Measurements from ENCODE around the gene NFKBIL1.

DNA sequence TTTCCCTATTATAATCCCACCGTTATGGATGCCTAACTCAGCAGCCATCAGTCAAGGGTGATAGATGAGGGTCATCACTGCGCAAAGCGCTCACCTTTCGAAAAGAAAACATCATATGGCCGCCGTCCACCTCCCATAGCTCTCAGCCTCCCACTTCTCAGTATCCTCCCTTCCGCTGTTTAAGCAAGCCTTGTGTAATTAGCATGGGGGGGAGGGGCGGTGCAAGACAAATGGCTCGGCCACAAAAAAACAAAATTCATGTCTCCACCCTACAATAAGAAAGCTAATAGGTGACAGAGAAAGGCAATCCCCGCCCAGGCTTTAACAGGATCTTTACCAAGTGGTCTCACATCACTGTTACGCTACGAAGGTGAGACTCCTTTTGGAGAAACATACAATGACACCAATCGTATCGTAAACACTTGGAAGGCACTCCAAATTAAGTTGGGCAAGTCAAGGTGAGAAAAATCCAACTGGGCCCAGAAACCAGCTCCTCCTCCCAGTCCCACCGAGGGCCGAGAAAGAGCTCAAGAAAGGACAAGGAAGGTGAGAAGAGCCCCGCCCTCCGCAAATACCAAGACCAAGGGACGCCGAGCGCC lies 6.2 kb upstream of the NFKBIL1 start:
- TF ChIP-seq, protein P1, sequence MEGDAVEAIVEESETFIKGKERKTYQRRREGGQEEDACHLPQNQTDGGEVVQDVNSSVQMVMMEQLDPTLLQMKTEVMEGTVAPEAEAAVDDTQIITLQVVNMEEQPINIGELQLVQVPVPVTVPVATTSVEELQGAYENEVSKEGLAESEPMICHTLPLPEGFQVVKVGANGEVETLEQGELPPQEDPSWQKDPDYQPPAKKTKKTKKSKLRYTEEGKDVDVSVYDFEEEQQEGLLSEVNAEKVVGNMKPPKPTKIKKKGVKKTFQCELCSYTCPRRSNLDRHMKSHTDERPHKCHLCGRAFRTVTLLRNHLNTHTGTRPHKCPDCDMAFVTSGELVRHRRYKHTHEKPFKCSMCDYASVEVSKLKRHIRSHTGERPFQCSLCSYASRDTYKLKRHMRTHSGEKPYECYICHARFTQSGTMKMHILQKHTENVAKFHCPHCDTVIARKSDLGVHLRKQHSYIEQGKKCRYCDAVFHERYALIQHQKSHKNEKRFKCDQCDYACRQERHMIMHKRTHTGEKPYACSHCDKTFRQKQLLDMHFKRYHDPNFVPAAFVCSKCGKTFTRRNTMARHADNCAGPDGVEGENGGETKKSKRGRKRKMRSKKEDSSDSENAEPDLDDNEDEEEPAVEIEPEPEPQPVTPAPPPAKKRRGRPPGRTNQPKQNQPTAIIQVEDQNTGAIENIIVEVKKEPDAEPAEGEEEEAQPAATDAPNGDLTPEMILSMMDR (IDR thresholded peaks at IDR 0.05): no peak
- TF ChIP-seq POLR2A (IDR thresholded peaks at IDR 0.05): no peak

All from adrenal gland (tissue), 5 donors.